A673 (cell line): ENCODE results near the gene DPH2. TPM values are rescaled to one million over a fixed set of nuclear protein-coding genes. Genes with fewer than 3 reads are reported as not detected.
A peak's percentile ranks its signal among the peaks of the same experiment; 100 is the strongest.

Experiments used
- BruUV-seq: library from RNA; stranded (reverse); fragments of 400-500 nt; replicated peaks from 2 replicates; lab custom pipeline; 2021; lab: Mats Ljungman, UMichigan
- CTCF ChIA-PET: fragments of 300-600 bp; sonication (Branson Sonifier 250); formaldehyde crosslinking; loops from one replicate; lab custom pipeline; 2022; ENCODE audit warnings: antibody characterized with exemption; lab: Charles Lee
- POLR2A ChIA-PET: fragments of 300-600 bp; sonication (Branson Sonifier 250); formaldehyde crosslinking; loops from one replicate; lab custom pipeline; 2022; ENCODE audit warnings: antibody characterized with exemption; ENCODE audit not compliant: low non-redundant PET; lab: Charles Lee
- DNase-seq: peaks from one replicate; pipeline ENCODE4 v3.0.0-alpha.2; 2015; ENCODE audit warnings: low spot score
- H3K27ac ChIP-seq: fragments of 200-600 bp; sonication (generic); 2 replicates; pipeline ENCODE4 v1.5.1; 2016; ENCODE audit warnings: mixed run types, low read depth, mild to moderate bottlenecking, mixed read lengths, antibody characterized with exemption, low read length; ENCODE audit not compliant: poor library complexity, severe bottlenecking
- H3K27me3 ChIP-seq: fragments of 200-600 bp; sonication (generic); replicated peaks from 2 replicates; pipeline ENCODE4 v1.6.1; 2017; ENCODE audit warnings: mixed run types, low read depth, mild to moderate bottlenecking, mixed read lengths, antibody characterized with exemption, low read length; ENCODE audit not compliant: insufficient read depth, poor library complexity
- H3K36me3 ChIP-seq: fragments of 200-600 bp; sonication (generic); 2 replicates; pipeline ENCODE4 v1.6.1; 2016; ENCODE audit warnings: mixed run types, mild to moderate bottlenecking, mixed read lengths, antibody characterized with exemption, low read length; ENCODE audit not compliant: insufficient read depth, poor library complexity, severe bottlenecking
- H3K4me1 ChIP-seq: fragments of 200-600 bp; sonication (generic); 2 replicates; pipeline ENCODE4 v1.6.1; 2017; ENCODE audit warnings: mixed run types, mild to moderate bottlenecking, mixed read lengths, antibody characterized with exemption, low read length; ENCODE audit not compliant: insufficient read depth, poor library complexity, severe bottlenecking
- H3K4me3 ChIP-seq: fragments of 200-600 bp; sonication (generic); 2 replicates; pipeline ENCODE4 v1.5.1; 2016; ENCODE audit warnings: low read depth, mixed run types, mild to moderate bottlenecking, mixed read lengths, low read length; ENCODE audit not compliant: poor library complexity, severe bottlenecking
- H3K9me3 ChIP-seq: fragments of 200-600 bp; sonication (generic); 2 replicates; pipeline ENCODE4 v1.6.1; 2016; ENCODE audit warnings: mixed run types, low read depth, mild to moderate bottlenecking, mixed read lengths, antibody characterized with exemption, low read length; ENCODE audit not compliant: poor library complexity, severe bottlenecking
- CTCF ChIP-seq: fragments of 300-800, 200-600 bp; sonication (generic); conservative IDR thresholded peaks from 2 replicates; pipeline ENCODE4 v1.5.1; 2017; ENCODE audit warnings: low read depth, mild to moderate bottlenecking, antibody characterized with exemption, low read length, moderate library complexity, mixed read lengths
- EZH2 ChIP-seq: fragments of 200-600 bp; sonication (generic); IDR thresholded peaks from 2 replicates; pipeline ENCODE4 v1.6.1; 2017; ENCODE audit warnings: borderline replicate concordance, low read depth, mild to moderate bottlenecking, mixed read lengths, antibody characterized with exemption, low read length; ENCODE audit not compliant: poor library complexity, severe bottlenecking
- intact Hi-C: fragments of 100-400 bp; cut with micrococcal nuclease; formaldehyde crosslinking; loops from one replicate; pipeline ENCODE4 v1.10.0; 2022; ENCODE audit not compliant: unreplicated experiment
- total RNA-seq: library from RNA; stranded (reverse); gene quantifications from 2 replicates; pipeline ENCODE4 v1.2.3, GENCODE V29; 2021

DPH2 gene
- total RNA-seq, 1 experiment from 2014 or later: 52.8 TPM

- Histone ChIP-seq H3K9me3 (no peaks in the 10 kb centered on the region), H3K4me1 (peaks cover 26% of the 10 kb centered on the region), H3K27ac (no peak overlapping the region), H3K4me3 (no peak overlapping the region), H3K27me3 (no peaks in the 10 kb centered on the region), H3K36me3 (peaks cover 11% of the 10 kb centered on the region)
- ChIA-PET CTCF (interaction anchor here (7.0 kb wide), 1 partner anchor 174 kb away, joined by 238 read pairs; no protein-coding TSS in a partner anchor), POLR2A (interaction anchor here (0.6 kb wide), 1 partner anchor 93 kb away, joined by 5 read pairs; no protein-coding TSS in a partner anchor)
- intact Hi-C loops: no loop called here
- no peak for DNase-seq
- TF ChIP-seq EZH2 (no peak), CTCF (no peak)
- BruUV-seq: no TSS peak
These were observed 31.4 kb upstream of the DPH2 start for GRCh38 chr1:43938383-43938782.

GRCh38 chr1:43938892-43939587 lies 30.8 kb upstream of the DPH2 start:
- POLR2A ChIA-PET: interaction anchor here (0.6 kb wide), 1 partner anchor 93 kb away, joined by 5 read pairs; no protein-coding TSS in a partner anchor
- CTCF ChIA-PET: no interaction called here

GRCh38 chr1:43942411-43942810 lies 27.4 kb upstream of the DPH2 start:
- BruUV-seq: no TSS peak
- CTCF ChIA-PET: no interaction called here
- intact Hi-C loops: no loop called here

More at GRCh38 chr1:43938892-43939587, 30.8 kb upstream of the DPH2 start:
- no peaks in the 10 kb centered on the region for H3K9me3 ChIP-seq
- H3K27ac ChIP-seq: peak overlapping the region; percentile 11
- no TSS peak for BruUV-seq
- intact Hi-C loops: no loop called here
- H3K4me3 ChIP-seq: no peak overlapping the region
- no peak for DNase-seq
- no peaks in the 10 kb centered on the region for H3K27me3 ChIP-seq
- H3K4me1 ChIP-seq: peaks cover 25% of the 10 kb centered on the region
- TF ChIP-seq CTCF: no peak
- TF ChIP-seq EZH2: no peak
- H3K36me3 ChIP-seq: peaks cover 11% of the 10 kb centered on the region

More at GRCh38 chr1:43942411-43942810, 27.4 kb upstream of the DPH2 start:
- no peak overlapping the region for H3K4me3 ChIP-seq
- H3K36me3 ChIP-seq: peaks cover 1% of the 10 kb centered on the region
- DNase-seq: no peak
- TF ChIP-seq CTCF (no peak), EZH2 (no peak)
- no peaks in the 10 kb centered on the region for H3K27me3 ChIP-seq
- H3K4me1 ChIP-seq: peaks cover 9% of the 10 kb centered on the region
- no peak overlapping the region for H3K27ac ChIP-seq
- POLR2A ChIA-PET: no interaction called here
- no peaks in the 10 kb centered on the region for H3K9me3 ChIP-seq
